ENCODE results near the gene PRRC1. TPM values are rescaled to one million over a fixed set of nuclear protein-coding genes. Genes with fewer than 3 reads are reported as not detected.
"Not testable (repeated sequence)": the region's sequence is repeated elsewhere in the genome, so short reads cannot be mapped to it uniquely, and the experiment has no call there.

PRRC1 gene
- total RNA-seq, 1 donor from 2014 or later, result 80.9 TPM

DNA sequence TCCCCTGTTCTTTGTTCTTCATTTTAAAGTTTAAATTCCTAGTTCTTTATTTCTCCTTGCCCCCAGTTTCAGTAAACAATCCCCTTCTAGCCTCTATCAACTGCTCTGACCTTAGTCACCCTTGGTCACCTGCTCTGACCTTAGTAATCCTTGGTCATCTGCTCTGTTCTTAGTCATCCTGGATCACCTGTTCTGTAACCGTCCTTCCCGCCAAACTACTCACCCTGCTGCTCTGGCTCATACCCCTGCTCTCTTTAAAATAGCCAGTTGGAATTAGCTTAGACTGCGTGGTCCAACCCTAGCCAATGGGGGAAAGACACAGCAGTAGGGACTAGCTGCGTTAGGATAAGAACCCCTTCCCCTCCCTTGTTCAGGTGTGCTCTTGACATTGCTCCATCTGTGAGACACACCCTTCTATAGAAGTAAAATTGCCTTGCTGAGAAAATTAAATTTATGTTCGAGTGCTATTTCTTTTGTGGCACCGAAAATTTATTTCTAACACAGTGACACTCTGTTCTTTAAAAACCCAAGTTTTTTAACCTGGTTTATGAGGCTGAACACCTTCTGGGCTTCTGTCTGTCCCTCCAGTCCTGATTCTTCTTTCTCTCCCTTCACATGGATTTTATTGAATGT lies 3.8 kb downstream of the PRRC1 start:
- no peak for DNase-seq (ENCODE audit: low spot score, unreplicated experiment)
- Mint-ChIP-seq H3K4me3 (ENCODE audit: low read depth) (no peak overlapping the region), H3K4me1 (ENCODE audit: low read depth) (peaks cover 25% of the 10 kb centered on the region), H3K27me3 (no peaks in the 10 kb centered on the region), H3K9me3 (ENCODE audit: low read depth) (peaks cover 11% of the 10 kb centered on the region), H3K36me3 (ENCODE audit: insufficient read depth) (peaks cover 38% of the 10 kb centered on the region), H3K27ac (no peak overlapping the region)
- TF ChIP-seq, protein P1, sequence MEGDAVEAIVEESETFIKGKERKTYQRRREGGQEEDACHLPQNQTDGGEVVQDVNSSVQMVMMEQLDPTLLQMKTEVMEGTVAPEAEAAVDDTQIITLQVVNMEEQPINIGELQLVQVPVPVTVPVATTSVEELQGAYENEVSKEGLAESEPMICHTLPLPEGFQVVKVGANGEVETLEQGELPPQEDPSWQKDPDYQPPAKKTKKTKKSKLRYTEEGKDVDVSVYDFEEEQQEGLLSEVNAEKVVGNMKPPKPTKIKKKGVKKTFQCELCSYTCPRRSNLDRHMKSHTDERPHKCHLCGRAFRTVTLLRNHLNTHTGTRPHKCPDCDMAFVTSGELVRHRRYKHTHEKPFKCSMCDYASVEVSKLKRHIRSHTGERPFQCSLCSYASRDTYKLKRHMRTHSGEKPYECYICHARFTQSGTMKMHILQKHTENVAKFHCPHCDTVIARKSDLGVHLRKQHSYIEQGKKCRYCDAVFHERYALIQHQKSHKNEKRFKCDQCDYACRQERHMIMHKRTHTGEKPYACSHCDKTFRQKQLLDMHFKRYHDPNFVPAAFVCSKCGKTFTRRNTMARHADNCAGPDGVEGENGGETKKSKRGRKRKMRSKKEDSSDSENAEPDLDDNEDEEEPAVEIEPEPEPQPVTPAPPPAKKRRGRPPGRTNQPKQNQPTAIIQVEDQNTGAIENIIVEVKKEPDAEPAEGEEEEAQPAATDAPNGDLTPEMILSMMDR (IDR thresholded peaks at IDR 0.05; ENCODE audit: unreplicated experiment), result no peak

DNA sequence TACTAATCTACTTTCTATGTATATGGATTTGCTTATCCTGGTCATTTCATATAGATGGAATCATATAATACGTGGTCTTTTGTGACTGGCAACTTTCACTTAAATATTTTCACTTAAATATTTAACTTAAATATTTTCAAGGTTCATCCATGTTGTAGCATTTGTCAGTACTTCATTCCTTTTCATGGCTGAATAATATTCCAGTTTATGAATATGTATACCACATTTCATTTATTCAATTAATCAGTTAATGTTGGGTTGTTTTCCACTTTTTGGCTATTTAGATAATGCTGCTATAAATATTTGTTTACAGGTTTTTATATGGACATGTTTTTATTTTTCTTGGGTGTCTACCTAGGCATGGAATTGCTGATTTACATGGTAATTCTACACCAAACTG lies 7.7 kb downstream of the PRRC1 start:
- peaks cover 5% of the 10 kb centered on the region for H3K4me1 Mint-ChIP-seq (ENCODE audit: low read depth)
- no peak overlapping the region for H3K4me3 Mint-ChIP-seq (ENCODE audit: low read depth)
- TF ChIP-seq, protein P1 (IDR thresholded peaks at IDR 0.05; ENCODE audit: unreplicated experiment), result no peak
- H3K36me3 Mint-ChIP-seq (ENCODE audit: insufficient read depth), result peaks cover 48% of the 10 kb centered on the region
- no peak for DNase-seq (ENCODE audit: low spot score, unreplicated experiment)
- H3K27me3 Mint-ChIP-seq, result no peaks in the 10 kb centered on the region
- H3K27ac Mint-ChIP-seq, result no peak overlapping the region
- peaks cover 11% of the 10 kb centered on the region for H3K9me3 Mint-ChIP-seq (ENCODE audit: low read depth)

DNA sequence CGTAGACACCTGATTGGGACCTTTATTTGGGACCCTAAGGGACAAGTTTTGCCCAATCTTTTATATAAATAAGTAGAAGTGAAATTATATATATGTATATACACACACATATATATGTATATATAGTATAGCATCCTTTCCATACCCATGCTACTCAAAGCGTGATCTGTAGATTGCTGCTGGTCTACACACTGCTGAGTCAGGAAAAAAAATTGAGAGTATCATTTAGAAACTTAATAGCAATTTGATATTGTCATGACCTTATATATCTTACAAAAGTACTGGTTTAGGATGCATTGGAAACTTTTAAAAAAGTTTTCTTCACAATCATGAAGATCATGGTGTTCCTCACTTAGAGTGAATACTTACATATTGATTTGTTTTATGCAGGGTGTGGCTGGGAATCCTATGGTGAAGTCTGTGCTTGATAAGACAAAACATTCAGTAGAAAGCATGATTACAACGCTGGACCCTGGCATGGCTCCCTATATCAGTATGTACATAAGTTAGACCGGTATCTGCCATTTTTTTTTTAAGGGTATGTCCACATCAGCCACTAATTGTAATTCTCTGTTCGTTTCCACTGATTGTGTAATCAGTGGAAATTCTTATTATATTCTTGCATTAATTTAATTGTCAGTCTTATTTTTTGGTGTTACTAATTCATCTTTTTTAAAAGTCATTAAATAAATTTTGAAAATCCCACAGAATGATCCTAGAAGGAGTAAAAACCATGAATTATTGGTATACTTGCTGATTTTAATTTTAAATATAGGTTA lies 12.7 kb downstream of the PRRC1 start:
- TF ChIP-seq, protein P1 (IDR thresholded peaks at IDR 0.05; ENCODE audit: unreplicated experiment), result no peak
- Mint-ChIP-seq H3K4me1 (ENCODE audit: low read depth) (no peaks in the 10 kb centered on the region), H3K36me3 (ENCODE audit: insufficient read depth) (peaks cover 44% of the 10 kb centered on the region), H3K27me3 (no peaks in the 10 kb centered on the region), H3K27ac (no peak overlapping the region), H3K9me3 (ENCODE audit: low read depth) (no peaks in the 10 kb centered on the region), H3K4me3 (ENCODE audit: low read depth) (no peak overlapping the region)
- no peak for DNase-seq (ENCODE audit: low spot score, unreplicated experiment)

DNA sequence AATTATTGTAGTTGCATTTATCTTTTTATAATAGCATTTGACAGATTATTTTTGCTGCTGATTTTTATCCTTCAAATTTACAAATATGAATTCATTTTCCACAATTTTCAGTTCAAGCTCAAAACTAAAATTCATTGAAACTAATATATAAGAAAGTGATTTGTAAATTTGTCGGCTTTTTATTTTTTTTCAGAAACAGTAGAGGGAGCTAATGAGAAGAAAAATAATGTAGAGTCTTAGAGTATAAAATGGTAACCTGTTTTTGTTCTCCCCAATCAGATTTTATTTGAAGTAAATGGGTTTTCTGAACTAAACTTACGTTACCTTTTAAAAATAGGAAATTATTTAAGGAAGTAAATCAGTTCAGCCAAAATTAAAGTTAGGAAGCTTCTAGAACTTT lies 19.2 kb downstream of the PRRC1 start:
- no peak for DNase-seq (ENCODE audit: low spot score, unreplicated experiment)
- TF ChIP-seq, protein P1 (IDR thresholded peaks at IDR 0.05; ENCODE audit: unreplicated experiment), result peak; percentile 47

DNA sequence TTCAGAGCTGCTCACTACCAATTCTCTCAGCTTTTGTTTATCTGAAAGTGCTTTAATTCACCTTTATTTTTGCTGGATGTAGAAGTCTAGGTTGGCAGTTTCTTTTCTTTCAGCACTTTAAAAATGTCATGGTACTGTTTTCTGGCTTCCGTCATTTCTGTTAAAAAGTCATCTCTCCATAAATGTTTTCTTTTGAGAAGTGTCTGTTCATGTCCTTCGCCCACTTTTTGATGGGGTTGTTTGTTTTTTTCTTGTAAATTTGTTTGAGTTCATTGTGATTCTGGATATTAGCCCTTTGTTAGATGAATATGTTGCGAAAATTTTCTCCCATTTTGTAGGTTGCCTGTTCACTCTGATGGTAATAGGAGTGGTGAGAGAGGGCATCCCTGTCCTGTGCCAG lies 23.1 kb downstream of the PRRC1 start:
- H3K9me3 Mint-ChIP-seq (ENCODE audit: low read depth), result peaks cover 21% of the 10 kb centered on the region
- not testable (repeated sequence) for H3K4me1 Mint-ChIP-seq (ENCODE audit: low read depth)

More for the DNA sequence above, 19.2 kb downstream of the PRRC1 start:
- Mint-ChIP-seq H3K27me3 (no peaks in the 10 kb centered on the region), H3K4me3 (ENCODE audit: low read depth) (no peak overlapping the region), H3K27ac (no peak overlapping the region), H3K9me3 (ENCODE audit: low read depth) (peaks cover 15% of the 10 kb centered on the region), H3K4me1 (ENCODE audit: low read depth) (no peaks in the 10 kb centered on the region), H3K36me3 (ENCODE audit: insufficient read depth) (peaks cover 62% of the 10 kb centered on the region)

DNA sequence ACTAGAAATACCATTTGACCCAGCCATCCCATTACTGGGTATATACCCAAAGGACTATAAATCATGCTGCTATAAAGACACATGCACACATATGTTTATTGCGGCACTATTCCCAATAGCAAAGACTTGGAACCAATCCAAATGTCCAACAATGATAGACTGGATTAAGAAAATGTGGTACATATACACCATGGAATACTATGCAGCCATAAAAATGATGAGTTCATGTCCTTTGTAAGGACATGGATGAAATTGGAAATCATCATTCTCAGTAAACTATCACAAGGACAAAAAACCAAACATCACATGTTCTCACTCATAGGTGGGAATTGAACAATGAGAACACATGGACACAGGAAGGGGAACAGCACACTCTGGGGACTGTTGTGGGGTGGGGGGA lies 27.8 kb downstream of the PRRC1 start:
- peaks cover 19% of the 10 kb centered on the region for H3K9me3 Mint-ChIP-seq (ENCODE audit: low read depth)
- H3K27me3 Mint-ChIP-seq; DNase-seq (ENCODE audit: low spot score, unreplicated experiment); H3K4me3 Mint-ChIP-seq (ENCODE audit: low read depth); H3K4me1 Mint-ChIP-seq (ENCODE audit: low read depth); H3K27ac Mint-ChIP-seq: not testable (repeated sequence)
- H3K36me3 Mint-ChIP-seq (ENCODE audit: insufficient read depth), result peaks cover 52% of the 10 kb centered on the region

More for the DNA sequence above, 23.1 kb downstream of the PRRC1 start:
- DNase-seq (ENCODE audit: low spot score, unreplicated experiment); H3K27ac Mint-ChIP-seq; H3K4me3 Mint-ChIP-seq (ENCODE audit: low read depth); H3K27me3 Mint-ChIP-seq: not testable (repeated sequence)
- peaks cover 59% of the 10 kb centered on the region for H3K36me3 Mint-ChIP-seq (ENCODE audit: insufficient read depth)
